ENCODE measurements around the gene UGT2A3. TPM values are rescaled to one million over a fixed set of nuclear protein-coding genes. Genes with fewer than 3 reads are reported as not detected.

UGT2A3 gene
- total RNA-seq, 1 donor from 2014 or later, result not detected

GRCh38 chr4:68905598-68905938 lies 46.0 kb downstream of the UGT2A3 start:
- intact Hi-C loops (cut with DNase I), result no loop called here
- TF ChIP-seq CTCF (IDR thresholded peaks at IDR 0.05), result no peak
- H3K36me3 ChIP-seq, result no peaks in the 10 kb centered on the region
- H3K9me3 ChIP-seq, result no peaks in the 10 kb centered on the region
- no peaks in the 10 kb centered on the region for H3K27me3 ChIP-seq
- no peak for ATAC-seq
- H3K4me3 ChIP-seq, result peak overlapping the region; percentile 39
- no peak for DNase-seq
- H3K27ac ChIP-seq, result peak overlapping the region; percentile 42
- no peaks in the 10 kb centered on the region for H3K4me1 ChIP-seq

GRCh38 chr4:68904786-68905185 lies 46.8 kb downstream of the UGT2A3 start:
- H3K4me1 ChIP-seq, result no peaks in the 10 kb centered on the region
- no peaks in the 10 kb centered on the region for H3K36me3 ChIP-seq
- H3K4me3 ChIP-seq, result no peak overlapping the region
- no peaks in the 10 kb centered on the region for H3K9me3 ChIP-seq
- no peaks in the 10 kb centered on the region for H3K27me3 ChIP-seq
- no peak overlapping the region for H3K27ac ChIP-seq
- ATAC-seq (peak; percentile 48), DNase-seq (no peak)
- intact Hi-C loops (cut with DNase I), result no loop called here
- TF ChIP-seq CTCF (IDR thresholded peaks at IDR 0.05), result no peak

GRCh38 chr4:68896749-68897148 lies 54.9 kb downstream of the UGT2A3 start:
- H3K36me3 ChIP-seq, result no peaks in the 10 kb centered on the region
- no peaks in the 10 kb centered on the region for H3K9me3 ChIP-seq
- ATAC-seq (no peak), DNase-seq (no peak)
- H3K4me3 ChIP-seq, result no peak overlapping the region
- no peaks in the 10 kb centered on the region for H3K4me1 ChIP-seq
- no peak overlapping the region for H3K27ac ChIP-seq
- H3K27me3 ChIP-seq, result no peaks in the 10 kb centered on the region
- intact Hi-C loops (cut with DNase I), result no loop called here
- TF ChIP-seq CTCF (IDR thresholded peaks at IDR 0.05), result no peak

GRCh38 chr4:68895561-68896198 lies 55.9 kb downstream of the UGT2A3 start:
- H3K27me3 ChIP-seq, result no peaks in the 10 kb centered on the region
- no peaks in the 10 kb centered on the region for H3K36me3 ChIP-seq
- H3K9me3 ChIP-seq, result no peaks in the 10 kb centered on the region
- H3K4me3 ChIP-seq, result no peak overlapping the region
- no peaks in the 10 kb centered on the region for H3K4me1 ChIP-seq
- intact Hi-C loops (cut with DNase I), result no loop called here
- no peak overlapping the region for H3K27ac ChIP-seq
- ATAC-seq (no peak), DNase-seq (no peak)
- TF ChIP-seq CTCF (IDR thresholded peaks at IDR 0.05), result no peak

- ATAC-seq, result no peak
- no peaks in the 10 kb centered on the region for H3K9me3 ChIP-seq
- H3K27ac ChIP-seq, result no peak overlapping the region
- H3K36me3 ChIP-seq, result no peaks in the 10 kb centered on the region
- H3K27me3 ChIP-seq, result no peaks in the 10 kb centered on the region
- no peaks in the 10 kb centered on the region for H3K4me1 ChIP-seq
- no peak overlapping the region for H3K4me3 ChIP-seq
- intact Hi-C loops (cut with DNase I), result no loop called here
- no peak for DNase-seq
- TF ChIP-seq CTCF (IDR thresholded peaks at IDR 0.05), result no peak
Observed at GRCh38 chr4:68892861-68893260, 58.7 kb downstream of the UGT2A3 start.

- Histone ChIP-seq H3K27ac (no peak overlapping the region), H3K36me3 (no peaks in the 10 kb centered on the region), H3K4me3 (no peak overlapping the region), H3K27me3 (no peaks in the 10 kb centered on the region), H3K9me3 (no peaks in the 10 kb centered on the region), H3K4me1 (no peaks in the 10 kb centered on the region)
- DNase-seq, result no peak
- TF ChIP-seq CTCF (IDR thresholded peaks at IDR 0.05), result no peak
- ATAC-seq, result no peak
- intact Hi-C loops (cut with DNase I), result no loop called here
Observed at GRCh38 chr4:68891678-68892077, 59.9 kb downstream of the UGT2A3 start.

Measured in upper lobe of right lung (tissue), 1 donor.